Measurements from ENCODE around the gene NPRL2. TPM values are rescaled to one million over a fixed set of nuclear protein-coding genes. Genes with fewer than 3 reads are reported as not detected.
A peak's percentile ranks its signal among the peaks of the same experiment; 100 is the strongest.

The NPRL2 gene
- total RNA-seq, 2 donors from 2014 or later, result 10.6 to 17.4 TPM

DNA sequence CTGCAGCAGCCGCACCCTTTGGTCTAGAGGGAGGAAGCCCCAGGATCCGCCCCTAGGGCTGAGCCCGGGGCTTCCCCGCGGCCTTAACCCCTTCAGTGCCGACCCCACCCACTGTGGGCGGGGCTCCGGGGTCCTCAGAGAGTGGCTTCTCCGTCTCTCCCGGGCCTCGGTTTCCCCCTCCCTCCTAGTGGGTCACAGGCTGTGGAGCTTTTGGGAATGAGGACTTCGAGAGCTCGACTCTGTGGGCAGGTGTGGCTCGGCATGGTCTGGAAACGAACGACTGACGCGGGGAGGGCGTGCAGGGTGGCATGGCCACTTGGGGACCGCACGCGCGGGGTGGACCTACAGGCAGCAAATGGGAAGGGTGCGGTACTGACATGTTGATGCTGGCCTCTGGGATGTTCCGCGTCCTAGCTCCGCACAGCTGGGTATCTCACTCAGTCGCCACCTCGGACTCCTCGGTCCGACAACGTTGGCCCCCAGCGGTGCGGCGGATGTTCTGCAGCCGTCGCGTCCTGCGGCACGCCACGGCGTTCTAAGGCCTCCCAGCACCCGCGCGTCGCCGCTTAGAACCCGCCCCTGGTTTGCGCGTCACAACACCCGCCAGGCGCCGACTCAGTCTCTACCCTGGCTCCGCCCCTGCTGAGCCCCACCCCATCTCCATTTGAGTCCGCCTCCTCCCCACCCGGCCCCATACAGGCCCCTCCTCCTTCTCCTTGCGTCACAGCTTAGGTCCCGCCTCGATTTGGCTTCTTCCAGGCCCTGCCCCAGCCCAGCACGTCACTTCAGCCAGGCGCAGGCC, 51.5 kb downstream of the NPRL2 start, which contains the start of the genes HYAL3 and NAA80:
HYAL3 (minus strand) TSS at position 570 of the 802 bp plus-strand sequence. CDS start 3,803 bp downstream, outside the sequence.
NAA80 (minus strand) TSS at position 570 of the 802 bp plus-strand sequence. CDS start 1,942 bp downstream, outside the sequence.
- intact Hi-C loops (cut with DNase I), result no loop called here
- peak; percentile 100 for DNase-seq (ENCODE audit: low spot score)

GRCh38 chr3:50297896-50298725, 52.5 kb downstream of the NPRL2 start:
- intact Hi-C loops (cut with DNase I), result no loop called here
- DNase-seq (ENCODE audit: low spot score), result no peak

- intact Hi-C loops (cut with DNase I), result no loop called here
- DNase-seq (ENCODE audit: low spot score), result no peak
Measured at GRCh38 chr3:50297384-50297775, 53.2 kb downstream of the NPRL2 start.

Other genes with a start within 250 kb of the NPRL2 start
- gene SEMA3F, start 195.5 kb downstream of the NPRL2 start, total RNA-seq, result 10 to 100 TPM; 27.8 to 48.0 TPM
- not detected for gene GNAT1, start 159.2 kb downstream of the NPRL2 start, total RNA-seq
- under 1 TPM; 0.37 to 0.62 TPM for gene SLC38A3, start 145.5 kb downstream of the NPRL2 start, total RNA-seq
- 100 to 1,000 TPM; 261 to 265 TPM for gene GNAI2, start 114.6 kb downstream of the NPRL2 start, total RNA-seq
- 10 to 100 TPM; 18.6 to 39.7 TPM for gene SEMA3B, start 81.6 kb downstream of the NPRL2 start, total RNA-seq
- gene LSMEM2, start 71.7 kb downstream of the NPRL2 start, total RNA-seq, result under 1 TPM in 1 of 2 donors, not detected in 1; 0.37 TPM
- 10 to 100 TPM; 47.3 to 53.3 TPM for gene IFRD2, start 58.3 kb downstream of the NPRL2 start, total RNA-seq
- gene HYAL3, start 51.4 kb downstream of the NPRL2 start, total RNA-seq, result 1 to 10 TPM; 2.5 to 3.9 TPM
- 10 to 100 TPM in 1 of 2 donors, 1 to 10 TPM in 1; 9.1 to 11.1 TPM for gene NAA80, start 51.4 kb downstream of the NPRL2 start, total RNA-seq
- 10 to 100 TPM; 10.6 to 11.7 TPM for gene HYAL1, start 47.2 kb downstream of the NPRL2 start, total RNA-seq
- gene HYAL2, start 28.0 kb downstream of the NPRL2 start, total RNA-seq, result 100 to 1,000 TPM in 1 of 2 donors, 10 to 100 TPM in 1; 95.2 to 130 TPM
- gene TUSC2, start 22.6 kb downstream of the NPRL2 start, total RNA-seq, result 10 to 100 TPM; 19.1 to 22.4 TPM
- gene RASSF1, start 9.9 kb downstream of the NPRL2 start, total RNA-seq, result 10 to 100 TPM; 31.3 to 40.3 TPM
- under 1 TPM; 0.23 to 0.24 TPM for gene ZMYND10, start 5.0 kb downstream of the NPRL2 start, total RNA-seq
- 10 to 100 TPM in 1 of 2 donors, 1 to 10 TPM in 1; 7.9 to 10.5 TPM for gene CYB561D2, start 87 bp upstream of the NPRL2 start, total RNA-seq
- 10 to 100 TPM; 29.3 TPM for gene TMEM115, start 8.7 kb upstream of the NPRL2 start, total RNA-seq
- 1 to 10 TPM; 2.0 to 2.6 TPM for gene CACNA2D2, start 152.9 kb upstream of the NPRL2 start, total RNA-seq
- 10 to 100 TPM in 1 of 2 donors, 1 to 10 TPM in 1; 9.8 to 11.4 TPM for gene C3orf18, start 217.0 kb upstream of the NPRL2 start, total RNA-seq
- gene HEMK1, start 218.7 kb upstream of the NPRL2 start, total RNA-seq, result 10 to 100 TPM; 10.9 to 12.6 TPM

All from posterior vena cava (tissue), 2 donors.